Measurements from ENCODE around the gene ELN.
A peak's percentile ranks its signal among the peaks of the same experiment; 100 is the strongest.

The ELN gene

GRCh38 chr7:74023786-74024185 lies 4.2 kb upstream of the ELN start:
- DNase-seq (ENCODE audit: low read depth) = no peak

- no peak for DNase-seq (ENCODE audit: low read depth)
Observed at GRCh38 chr7:74025146-74025545, 2.8 kb upstream of the ELN start.

- no peak for DNase-seq (ENCODE audit: low read depth)
Observed at GRCh38 chr7:74025730-74026129, 2.2 kb upstream of the ELN start.

- no peak for DNase-seq (ENCODE audit: low read depth)
Observed at GRCh38 chr7:74026406-74026902, 1.5 kb upstream of the ELN start.

- peak; percentile 49 for DNase-seq (ENCODE audit: low read depth)
Observed at GRCh38 chr7:74026903-74027682, 880 bp upstream of the ELN start.

GRCh38 chr7:74028321-74028838 lies 407 bp downstream of the ELN start:
- DNase-seq (ENCODE audit: low read depth) = no peak

- no peak for DNase-seq (ENCODE audit: low read depth)
Observed at GRCh38 chr7:74029089-74029785, 1.3 kb downstream of the ELN start.

GRCh38 chr7:74029991-74030415 lies 2.0 kb downstream of the ELN start:
- no peak for DNase-seq (ENCODE audit: low read depth)

GRCh38 chr7:74030861-74031260 lies 2.9 kb downstream of the ELN start:
- DNase-seq (ENCODE audit: low read depth) = no peak

GRCh38 chr7:74031403-74032190 lies 3.6 kb downstream of the ELN start:
- no peak for DNase-seq (ENCODE audit: low read depth)

GRCh38 chr7:74032191-74032490 lies 4.2 kb downstream of the ELN start:
- no peak for DNase-seq (ENCODE audit: low read depth)

GRCh38 chr7:74032624-74033371 lies 4.8 kb downstream of the ELN start:
- no peak for DNase-seq (ENCODE audit: low read depth)

- no peak for DNase-seq (ENCODE audit: low read depth)
Observed at GRCh38 chr7:74033372-74034311, 5.7 kb downstream of the ELN start.

GRCh38 chr7:74037609-74038008 lies 9.6 kb downstream of the ELN start:
- DNase-seq (ENCODE audit: low read depth) = no peak

- DNase-seq (ENCODE audit: low read depth) = no peak
Observed at GRCh38 chr7:74038194-74038961, 10.4 kb downstream of the ELN start.

GRCh38 chr7:74039337-74039736 lies 11.4 kb downstream of the ELN start:
- DNase-seq (ENCODE audit: low read depth) = no peak

- DNase-seq (ENCODE audit: low read depth) = no peak
Observed at GRCh38 chr7:74040101-74040790, 12.3 kb downstream of the ELN start.

- DNase-seq (ENCODE audit: low read depth) = no peak
Observed at GRCh38 chr7:74040791-74041520, 13.0 kb downstream of the ELN start.

All from stimulated activated CD8-positive, alpha-beta memory T cell treated with anti-CD3 and anti-CD28 coated beads, Interleukin-4, amount 100 ng/mL, for 24 hours (primary cell).